Esophagus muscularis mucosa (tissue), 4 donors: Measurements from ENCODE around the gene TMEM161A.

Source experiments
- CTCF ChIP-seq, 3 experiments: fragments of 200-600 bp in 2 of 3; fragments of 450-650 bp in 1 of 3; sonication (generic) in 2 of 3; IDR thresholded peaks; one replicate each; pipeline ENCODE4 v1.5.1; 2017 to 2019; ENCODE audit warnings: antibody characterized with exemption in 3 of 3, mild to moderate bottlenecking in 2 of 3, moderate library complexity in 1 of 3
- EP300 ChIP-seq: sonication (generic); formaldehyde crosslinking; IDR thresholded peaks from one replicate; pipeline ENCODE4 v1.6.1; 2017; ENCODE audit warnings: antibody characterized with exemption
- POLR2A ChIP-seq: fragments of 450-650 bp; IDR thresholded peaks from one replicate; pipeline ENCODE4 v1.6.1; 2017; ENCODE audit warnings: antibody characterized with exemption, moderate library complexity, mild to moderate bottlenecking, low read depth
- POLR2AphosphoS5 ChIP-seq, 2 donors: sonication (generic); formaldehyde crosslinking; IDR thresholded peaks; one replicate each; pipeline ENCODE4 v1.6.1; 2017; ENCODE audit warnings: antibody characterized with exemption in 2 of 2

DNA sequence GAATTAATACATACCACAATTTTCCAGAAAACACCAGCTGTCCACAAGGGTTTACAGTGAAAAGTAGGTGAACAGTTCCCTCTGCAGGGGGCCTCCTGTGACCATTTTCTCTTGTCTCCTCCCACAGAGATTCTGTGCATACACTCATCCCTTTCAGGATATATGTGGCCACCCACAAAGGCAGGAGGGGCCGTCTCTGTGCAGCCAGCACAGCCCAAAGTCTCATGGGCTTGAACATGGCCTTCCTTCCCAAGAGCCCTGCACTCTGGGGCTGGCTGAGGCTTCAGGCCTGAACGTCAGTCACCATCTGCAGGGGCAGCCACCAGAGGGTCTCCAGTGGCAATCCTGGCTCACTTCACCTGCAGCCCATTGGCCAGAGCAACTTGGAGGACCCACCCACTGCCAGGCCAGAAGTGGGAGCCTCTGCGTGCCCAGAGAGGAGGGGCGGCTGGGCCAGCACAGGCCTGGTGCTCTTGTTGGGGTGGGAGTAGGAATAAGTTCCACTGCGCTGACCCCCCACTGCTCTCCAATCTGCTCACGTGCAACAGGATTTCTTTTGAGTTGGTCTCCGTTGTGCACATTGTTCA, 25.1 kb downstream of the TMEM161A start:
- no peak for TF ChIP-seq CTCF (IDR thresholded peaks at IDR 0.05)
- no peak for TF ChIP-seq POLR2A
- no peak for TF ChIP-seq EP300
- no peak for TF ChIP-seq POLR2AphosphoS5 (IDR thresholded peaks at IDR 0.05)
